GM12891 (cell line): ENCODE data around the gene CTSG.

ENCODE experiments used
- POLR2A ChIP-seq: IDR thresholded peaks from 2 replicates; pipeline ENCODE4 v1.6.1; 2011; ENCODE audit warnings: low read depth, low read length, control low read depth
- POLR2AphosphoS5 ChIP-seq: IDR thresholded peaks from 2 replicates; pipeline ENCODE4 v1.6.1; 2011; ENCODE audit warnings: low read depth, low read length, control low read depth
- SPI1 ChIP-seq: IDR thresholded peaks from 2 replicates; pipeline ENCODE4 v1.6.1; 2011; ENCODE audit warnings: low read depth, low read length, control low read depth

DNA sequence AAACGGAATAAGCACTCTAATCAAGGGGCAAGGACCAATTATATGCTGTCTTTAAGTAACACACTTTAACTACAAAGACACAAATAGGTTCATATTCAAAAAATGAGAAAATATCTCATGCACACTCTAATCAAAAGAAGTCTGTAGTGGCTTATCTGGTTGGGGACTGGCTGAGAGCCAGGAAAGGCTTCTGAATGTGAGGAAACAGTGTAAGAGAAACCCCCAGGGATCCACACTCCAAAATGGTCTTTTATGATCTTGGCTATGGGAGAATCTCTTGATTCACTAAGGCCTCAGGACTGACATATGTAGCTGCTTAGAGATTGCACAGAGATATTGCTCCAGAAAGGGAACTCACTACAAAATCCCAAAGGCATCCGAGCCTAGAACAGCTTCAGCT lies 10.3 kb downstream of the CTSG start:
- no peak for TF ChIP-seq POLR2A
- TF ChIP-seq POLR2AphosphoS5 = no peak
- TF ChIP-seq SPI1 = no peak
